NCI-H510A treated with DMSO at 0.1 percent for 48 hours (cell line): ENCODE data around the gene BRD3.

Source experiments
- DNase-seq: peaks from one replicate; lab custom pipeline; 2025; lab: John Stamatoyannopoulos, UW

Gene BRD3

DNA sequence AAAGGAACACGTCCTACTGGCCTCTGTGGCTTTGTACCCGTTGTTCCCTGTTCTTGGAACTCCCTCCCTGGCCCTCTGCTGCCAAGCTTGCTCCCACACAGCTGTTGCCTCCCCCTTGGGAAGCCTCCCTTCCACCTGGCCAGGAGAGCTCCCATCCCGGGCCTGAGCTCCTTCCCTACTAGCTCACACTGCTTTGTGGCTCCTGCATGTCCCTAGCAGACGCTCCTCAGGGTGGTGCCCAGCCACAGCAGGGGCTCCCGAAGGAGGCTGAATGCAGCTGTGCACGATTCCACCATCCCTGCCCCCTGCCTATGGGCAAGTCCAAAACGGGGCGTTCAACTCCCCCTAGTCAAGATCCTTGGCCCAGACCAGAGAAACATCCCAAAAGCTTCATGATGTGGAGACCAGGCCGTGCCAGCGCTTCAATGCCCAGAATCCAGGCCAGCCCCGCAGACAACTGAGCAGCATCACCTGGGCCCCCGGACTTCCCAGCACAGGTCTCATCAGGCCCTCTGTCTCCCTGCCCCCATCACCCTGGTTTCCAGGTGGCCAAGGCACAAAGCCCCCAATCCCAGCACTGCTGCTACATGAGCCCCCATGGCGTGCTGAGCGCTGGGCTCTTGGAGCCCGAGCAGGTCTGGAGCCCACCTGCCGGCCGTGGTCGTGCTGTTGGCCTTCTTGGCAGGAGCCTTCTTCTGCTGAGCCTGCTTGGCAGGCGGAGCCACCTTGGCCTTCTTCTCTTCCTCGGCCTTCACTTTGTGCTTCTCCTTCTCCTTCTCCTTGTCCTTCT is 28.2 kb downstream of the BRD3 start:
- DNase-seq: no peak

DNA sequence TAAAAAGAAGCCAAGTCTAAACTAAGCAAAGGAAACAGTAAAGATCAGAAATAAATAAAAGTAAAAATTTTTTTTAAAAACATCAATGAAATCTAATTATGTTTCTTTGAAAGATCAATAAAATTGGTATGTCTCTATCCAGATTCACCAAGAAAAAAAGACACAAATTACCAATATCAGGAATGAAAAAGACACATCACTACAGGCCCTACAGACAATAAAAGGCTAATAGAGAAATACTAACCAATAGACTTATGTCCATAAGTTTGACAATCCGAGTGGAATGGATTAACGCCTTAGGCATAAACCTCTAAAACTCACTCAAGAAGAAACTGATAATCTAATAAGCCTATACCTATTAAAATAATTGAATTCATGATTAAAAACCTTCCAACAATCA is 30.2 kb downstream of the BRD3 start:
- DNase-seq: no peak

DNA sequence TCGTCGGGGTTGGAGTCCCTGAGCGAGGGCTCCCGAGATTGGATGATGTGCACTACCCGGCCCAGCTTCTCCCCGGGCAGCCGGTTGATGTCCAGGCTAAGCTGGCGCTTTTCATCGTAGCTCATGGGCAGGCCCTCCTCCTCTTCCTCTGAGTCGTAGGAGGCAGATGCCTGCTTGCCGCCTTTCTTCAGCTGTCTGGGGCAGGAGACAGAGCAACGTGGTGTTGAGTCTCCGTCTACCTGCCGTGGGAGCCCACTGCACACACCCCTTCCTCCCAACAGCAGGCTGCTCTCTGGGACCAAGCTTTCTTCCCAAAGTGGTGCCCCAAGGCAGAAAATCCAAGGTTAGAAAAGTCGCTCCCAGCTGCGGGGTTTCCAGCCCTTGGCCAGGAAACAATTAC is 31.7 kb downstream of the BRD3 start:
- no peak for DNase-seq

DNA sequence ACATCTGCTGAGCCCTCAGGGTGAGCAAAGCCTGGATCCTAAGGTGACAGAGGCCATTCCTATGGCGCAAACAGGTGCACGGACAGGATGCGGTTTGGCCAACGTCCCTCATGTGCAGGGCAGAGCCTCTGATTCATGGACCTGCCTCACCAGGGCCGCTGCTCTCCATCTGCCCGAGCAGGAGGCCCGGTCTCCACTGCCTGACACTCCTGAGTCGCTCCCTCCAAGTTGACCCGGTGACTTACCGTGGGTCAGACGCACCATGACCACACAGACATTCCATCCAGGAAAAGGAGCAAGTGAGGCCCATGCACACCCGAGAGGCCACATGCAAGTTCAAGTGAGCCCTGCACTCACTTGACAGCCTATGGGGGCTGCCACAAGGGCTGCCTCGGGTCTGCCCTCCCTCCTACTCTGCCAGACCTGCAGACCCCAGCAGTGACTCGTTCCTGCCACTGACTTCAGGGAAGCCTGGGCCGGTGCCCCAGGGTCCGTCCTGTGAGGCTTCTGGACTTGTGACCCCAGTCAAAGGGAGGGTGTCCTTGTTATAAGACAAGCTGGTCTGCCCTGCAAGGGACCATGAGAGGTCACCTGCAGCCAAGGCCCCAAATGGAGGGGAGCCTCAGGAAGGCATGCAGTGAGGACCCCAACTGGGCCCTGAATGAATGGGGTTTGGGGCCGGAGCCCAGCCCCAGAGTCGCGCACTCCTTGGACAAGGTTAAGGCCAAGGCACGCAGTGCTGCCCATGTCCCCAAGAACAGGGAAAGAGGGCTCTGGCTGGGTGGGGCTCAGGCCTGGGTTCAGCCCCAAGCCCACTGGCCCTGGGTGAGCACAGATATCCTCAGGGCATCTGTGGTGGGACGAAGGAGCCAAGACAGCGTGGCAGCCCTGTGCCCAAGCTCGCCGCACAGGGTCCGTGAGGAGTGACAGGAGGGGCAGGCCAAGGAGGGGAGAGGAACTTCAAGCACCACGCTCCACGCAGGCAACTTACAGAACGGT is 32.5 kb downstream of the BRD3 start:
- DNase-seq: no peak

DNA sequence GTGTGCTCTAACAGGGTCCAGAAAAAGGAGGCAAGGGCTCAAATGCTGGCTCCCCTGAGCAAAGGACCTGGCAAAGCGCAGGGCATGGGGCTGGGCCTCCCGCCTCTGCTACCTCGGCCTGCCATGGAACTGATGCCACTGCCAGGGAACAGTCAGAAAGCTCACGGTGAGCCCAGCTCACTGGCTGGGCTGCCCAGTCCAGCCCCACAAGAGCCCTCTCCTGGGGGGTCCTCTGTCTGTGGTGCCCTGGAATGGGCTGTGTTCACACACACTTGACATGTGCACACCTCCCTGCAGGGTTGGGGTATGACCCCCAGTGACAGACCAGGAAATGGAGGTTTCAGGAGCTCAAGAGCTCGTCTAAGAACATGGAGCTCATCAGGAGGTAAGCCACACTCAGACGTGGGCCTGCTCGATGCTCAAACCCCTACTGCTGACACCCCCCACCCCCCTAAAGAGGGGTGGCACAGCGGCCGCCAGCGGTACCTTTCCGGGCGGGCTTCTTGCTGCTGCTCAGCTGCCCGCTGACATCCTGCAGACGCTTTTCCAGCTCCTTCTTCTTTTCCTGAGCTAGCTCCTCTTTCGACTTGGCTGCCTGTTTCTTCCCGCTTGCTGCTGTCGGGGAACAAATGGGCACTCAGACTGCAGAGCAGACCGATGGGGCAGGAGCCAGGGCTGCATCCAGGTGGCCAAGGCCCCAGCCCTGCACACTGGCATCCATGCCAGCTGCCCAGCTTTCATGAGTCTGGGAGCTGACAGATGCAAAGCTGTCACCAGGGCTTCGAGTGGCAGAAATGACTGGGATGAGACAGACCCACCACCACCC is 33.4 kb downstream of the BRD3 start:
- no peak for DNase-seq

DNA sequence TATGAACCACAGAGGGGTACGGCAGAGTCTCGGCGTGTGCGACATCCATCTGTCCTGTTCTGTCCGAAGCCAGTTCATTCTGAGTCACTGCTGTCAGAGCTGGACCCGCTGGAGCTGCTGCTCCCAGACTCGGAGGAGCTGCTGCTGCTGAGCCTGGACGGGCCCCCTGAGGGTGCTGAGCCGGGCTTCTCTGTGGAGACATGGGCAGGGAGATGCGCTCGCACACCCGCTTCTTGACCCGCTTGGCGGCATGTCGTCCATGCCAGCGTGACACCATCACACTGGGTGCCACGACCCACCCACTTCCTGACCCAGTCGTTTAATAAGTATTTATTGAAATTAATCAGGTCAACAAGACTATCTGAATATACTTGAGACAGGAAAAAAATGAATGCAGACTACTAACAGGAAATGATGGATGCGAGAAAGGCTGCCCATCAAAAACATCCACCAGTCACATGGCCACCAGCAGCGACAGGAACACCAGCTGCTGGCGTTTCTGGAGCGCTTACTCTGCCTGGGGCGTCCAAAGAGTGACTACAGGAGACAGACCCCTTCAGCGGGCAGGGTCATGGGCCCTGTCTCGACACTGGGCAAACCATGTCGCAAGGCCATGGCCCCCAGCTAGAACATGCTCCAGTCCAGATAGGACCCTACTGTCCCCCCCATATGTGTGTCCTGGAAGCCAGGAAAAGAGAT is 34.2 kb downstream of the BRD3 start:
- DNase-seq: no peak

DNA sequence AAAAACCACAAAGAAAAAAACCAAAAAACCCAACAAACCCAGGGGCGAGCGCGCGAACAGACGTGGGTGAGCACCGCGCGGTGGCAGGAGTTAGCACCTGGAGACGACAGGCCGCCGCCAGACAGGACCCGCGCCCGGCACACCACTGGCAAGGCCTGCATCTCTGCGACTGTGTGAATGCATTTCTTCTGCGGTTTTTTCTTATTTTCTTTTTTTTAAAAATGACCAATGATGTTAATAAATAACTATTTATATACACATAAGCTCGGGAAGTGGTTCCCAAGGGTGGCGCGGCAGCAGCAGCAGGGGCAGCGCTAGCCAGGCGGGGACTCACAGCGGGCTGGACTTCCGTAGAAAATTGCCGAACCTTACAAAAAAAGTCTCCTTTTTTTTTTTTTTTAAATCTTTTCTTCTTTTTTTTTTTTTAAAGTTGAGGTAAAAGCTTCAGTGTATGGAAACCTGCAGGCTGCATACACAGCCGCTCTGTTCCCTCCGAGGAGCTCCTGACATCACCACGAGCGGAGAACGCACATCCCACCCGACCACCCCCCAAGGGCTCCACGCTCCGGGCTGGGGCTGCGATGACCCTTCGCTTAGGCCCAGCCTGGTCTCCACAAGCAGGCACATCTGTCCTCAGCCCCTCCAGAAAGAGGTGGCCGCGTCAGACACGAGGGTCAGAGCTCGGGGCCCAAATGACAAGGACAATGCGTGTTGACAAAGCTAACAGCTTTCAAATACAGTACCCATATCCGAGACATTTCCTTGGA is 35.2 kb downstream of the BRD3 start:
- no peak for DNase-seq

DNA sequence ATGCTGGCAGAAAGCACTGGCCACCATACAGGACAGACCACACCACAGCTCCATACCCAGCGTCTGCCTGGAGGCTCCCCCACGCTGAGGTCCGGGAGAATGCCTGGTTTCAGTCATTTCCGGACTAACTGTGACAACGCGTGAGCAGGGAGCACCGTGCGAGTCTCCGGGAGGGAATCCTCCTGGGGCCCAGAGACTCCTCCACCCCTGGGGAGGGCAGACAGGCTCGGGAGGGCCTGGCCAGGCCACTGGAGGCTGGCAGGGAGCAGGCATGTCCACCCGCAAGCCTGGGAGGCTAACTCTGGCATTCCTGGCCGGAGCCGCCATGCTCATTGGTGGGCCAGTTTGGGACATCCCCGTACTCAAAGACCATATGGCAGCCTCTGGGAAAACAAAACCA is 36.0 kb downstream of the BRD3 start:
- DNase-seq: no peak

DNA sequence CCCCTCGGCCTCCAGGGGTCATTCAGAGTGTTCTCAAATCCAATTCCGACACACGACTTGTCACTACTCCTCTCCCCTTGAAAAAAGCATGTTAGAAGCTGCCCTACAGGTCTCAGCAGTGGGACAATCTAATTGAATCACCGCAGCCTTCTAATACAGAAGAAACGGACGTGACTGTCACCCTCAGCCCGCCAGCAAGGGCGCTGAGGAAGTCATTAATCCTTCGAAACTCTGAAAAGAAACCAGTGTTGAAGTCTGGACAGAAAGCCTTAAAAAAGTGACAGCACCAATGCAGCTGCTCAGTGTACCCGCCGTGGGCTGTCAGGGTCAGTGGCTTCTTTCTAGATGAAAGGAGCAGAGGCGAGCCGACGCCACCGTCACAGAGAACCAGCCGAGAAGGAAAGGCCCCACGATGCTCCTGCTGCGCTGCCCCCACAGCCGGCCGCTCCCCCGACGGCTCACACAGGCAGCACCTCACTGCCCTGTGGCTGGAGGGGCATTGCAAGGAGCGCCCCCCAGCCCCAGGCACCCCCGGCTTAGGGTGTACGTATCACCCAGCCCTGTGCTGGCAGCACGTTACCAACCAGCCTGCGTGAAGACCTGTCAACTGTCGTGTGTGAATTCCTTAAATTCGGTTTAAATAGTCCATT is 36.9 kb downstream of the BRD3 start:
- no peak for DNase-seq

DNA sequence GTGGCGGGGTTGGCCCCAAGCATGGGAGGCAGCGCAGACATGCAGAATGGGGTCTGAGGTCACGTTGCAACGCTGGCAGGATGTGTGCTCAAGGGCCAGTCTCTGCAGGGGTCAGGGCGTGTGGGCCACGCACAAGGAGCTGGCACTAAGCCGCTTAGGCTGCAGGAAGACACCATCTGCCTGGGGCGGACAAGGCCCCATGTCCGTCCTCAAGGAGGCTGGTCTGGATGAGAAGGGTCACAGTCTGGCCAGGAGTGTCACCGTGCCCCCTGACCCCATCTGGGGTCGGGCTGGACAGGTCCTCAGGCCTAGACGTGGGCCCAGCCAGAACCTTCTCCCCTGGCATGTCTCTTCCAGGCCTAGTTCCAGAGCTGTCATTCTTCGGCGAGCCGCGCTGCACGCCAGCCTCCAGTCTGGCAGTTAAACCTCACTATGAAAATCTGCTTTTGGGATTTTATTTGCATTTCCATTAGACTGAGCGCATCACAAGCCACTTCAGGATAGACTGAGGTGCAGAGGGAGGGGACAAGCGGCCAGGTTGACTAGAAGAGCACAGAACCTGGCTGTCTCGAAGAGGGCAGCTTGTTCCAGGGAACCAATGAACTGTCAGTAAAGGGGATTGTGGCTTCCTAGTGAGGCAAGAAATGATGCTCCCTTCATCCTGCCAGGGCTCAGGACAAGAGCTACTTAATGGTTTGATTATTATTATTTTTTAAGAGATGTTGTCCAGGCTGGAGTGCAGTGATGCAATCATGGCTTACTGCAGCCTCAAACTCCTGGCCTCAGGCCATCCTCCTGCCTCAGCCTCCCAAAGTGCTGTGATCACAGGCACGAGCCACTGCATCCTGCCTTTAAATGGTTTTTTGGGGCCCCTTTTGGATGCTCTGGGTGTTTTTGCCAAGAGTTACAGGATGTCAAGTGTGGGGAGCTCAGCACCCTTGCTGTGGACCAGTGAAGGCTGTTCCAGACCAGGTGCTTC is 38.3 kb downstream of the BRD3 start:
- no peak for DNase-seq

DNA sequence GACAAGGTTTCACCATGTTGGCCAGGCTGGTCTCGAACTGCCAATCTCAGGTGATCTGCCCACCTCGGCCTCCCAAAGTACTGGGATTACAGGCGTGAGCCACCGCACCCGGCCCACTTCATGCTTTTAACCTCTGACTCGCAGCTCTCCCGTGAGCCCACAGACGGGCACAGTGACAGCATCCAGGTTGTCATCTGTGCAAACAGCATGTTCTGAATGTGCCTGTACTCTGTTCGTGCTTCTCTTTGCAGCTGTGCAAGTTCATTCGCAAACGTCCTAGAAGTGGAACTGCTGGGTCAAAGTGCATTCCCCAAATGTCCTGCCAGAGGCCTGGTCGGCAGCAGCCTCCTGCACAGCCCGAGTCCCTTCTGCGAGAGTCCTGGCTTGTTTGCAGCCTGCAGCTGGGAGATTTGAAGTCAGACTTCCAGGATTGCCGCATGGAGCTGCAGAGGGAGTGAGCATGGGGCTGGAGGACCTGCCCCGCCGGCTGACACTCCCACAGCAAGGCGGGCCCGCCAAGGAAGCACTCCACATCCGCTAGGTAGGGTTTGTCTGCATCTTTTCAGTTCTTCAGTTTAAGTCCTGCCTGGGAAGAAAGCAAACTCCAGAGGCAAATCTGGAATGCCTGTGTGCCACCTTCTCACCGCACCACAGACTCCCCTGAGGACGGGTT is 39.1 kb downstream of the BRD3 start:
- no peak for DNase-seq

DNA sequence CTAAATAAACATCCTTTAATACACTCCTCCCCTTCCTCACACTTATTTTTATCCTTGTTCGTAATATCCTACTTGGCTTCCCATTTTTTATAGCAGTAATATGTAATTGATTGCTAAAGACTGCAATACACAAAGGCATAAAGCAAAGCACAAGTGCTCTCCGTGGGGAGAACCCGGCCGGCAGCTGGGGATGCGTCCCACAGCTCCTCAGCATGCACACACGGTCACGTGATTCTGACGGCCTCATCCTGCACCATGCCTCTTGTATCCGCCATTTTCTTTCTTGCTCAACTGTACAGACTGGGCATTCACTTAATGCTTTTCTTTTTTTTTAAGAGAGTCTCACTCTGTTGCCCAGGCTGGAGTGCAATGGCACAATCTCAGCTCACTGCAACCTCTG is 39.8 kb downstream of the BRD3 start:
- DNase-seq: no peak

DNA sequence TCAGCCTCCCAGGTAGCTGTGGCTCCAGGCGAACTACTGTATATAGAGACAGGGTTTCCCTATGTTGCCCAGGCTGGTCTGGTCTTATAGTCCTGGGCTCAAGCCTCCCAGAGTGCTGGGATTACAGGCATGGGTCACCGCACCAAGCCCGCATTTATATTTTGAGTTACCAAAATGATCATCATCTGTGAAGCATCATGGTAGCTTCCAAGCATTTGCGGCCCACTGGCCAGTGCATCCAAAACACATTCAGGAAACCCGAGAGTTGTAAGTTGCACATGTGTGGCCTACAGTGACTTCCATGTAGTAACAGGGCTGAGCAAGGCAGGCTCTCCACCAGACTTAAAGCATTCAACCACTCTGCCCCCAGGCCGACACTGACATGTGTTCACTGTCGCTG is 40.3 kb downstream of the BRD3 start:
- no peak for DNase-seq

DNA sequence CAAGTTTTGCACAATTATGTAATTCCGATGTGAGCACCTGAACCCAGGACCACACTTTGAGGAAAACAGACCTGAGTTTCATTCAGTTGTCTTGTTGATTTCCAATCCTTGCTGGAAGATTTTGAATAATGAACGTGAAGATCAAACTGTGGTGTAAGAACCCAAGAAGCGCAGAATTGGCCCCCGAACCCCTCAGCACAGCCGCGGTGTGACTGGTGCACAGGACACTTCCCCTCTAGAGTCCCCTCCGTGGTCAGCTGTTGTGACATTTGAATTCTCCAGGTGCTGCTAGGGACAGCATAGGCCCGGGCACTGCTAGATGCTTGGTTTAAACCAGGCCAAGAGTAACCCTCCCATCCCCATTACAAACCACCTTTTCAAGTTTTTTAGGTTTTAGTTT is 40.8 kb downstream of the BRD3 start:
- DNase-seq: no peak

DNA sequence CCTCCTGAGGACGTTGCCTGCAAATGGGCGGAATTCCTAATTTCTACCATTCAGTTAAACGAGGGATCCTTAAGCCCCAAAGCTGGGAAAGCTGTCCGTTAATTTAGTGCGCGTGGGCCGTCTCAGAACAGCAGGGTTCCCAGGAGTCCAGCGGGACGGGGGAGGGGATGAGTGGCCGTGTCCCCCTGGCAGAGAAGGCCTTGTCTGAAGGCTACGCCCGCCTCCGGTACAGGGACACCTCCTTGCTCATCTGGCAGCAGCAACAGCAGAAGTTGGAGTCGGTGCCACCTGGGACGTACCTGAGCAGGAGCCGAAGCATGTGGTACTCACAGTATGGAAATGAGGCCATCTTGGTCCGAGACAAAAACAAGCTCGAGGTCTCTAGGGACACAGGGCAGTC is 41.2 kb downstream of the BRD3 start:
- no peak for DNase-seq

DNA sequence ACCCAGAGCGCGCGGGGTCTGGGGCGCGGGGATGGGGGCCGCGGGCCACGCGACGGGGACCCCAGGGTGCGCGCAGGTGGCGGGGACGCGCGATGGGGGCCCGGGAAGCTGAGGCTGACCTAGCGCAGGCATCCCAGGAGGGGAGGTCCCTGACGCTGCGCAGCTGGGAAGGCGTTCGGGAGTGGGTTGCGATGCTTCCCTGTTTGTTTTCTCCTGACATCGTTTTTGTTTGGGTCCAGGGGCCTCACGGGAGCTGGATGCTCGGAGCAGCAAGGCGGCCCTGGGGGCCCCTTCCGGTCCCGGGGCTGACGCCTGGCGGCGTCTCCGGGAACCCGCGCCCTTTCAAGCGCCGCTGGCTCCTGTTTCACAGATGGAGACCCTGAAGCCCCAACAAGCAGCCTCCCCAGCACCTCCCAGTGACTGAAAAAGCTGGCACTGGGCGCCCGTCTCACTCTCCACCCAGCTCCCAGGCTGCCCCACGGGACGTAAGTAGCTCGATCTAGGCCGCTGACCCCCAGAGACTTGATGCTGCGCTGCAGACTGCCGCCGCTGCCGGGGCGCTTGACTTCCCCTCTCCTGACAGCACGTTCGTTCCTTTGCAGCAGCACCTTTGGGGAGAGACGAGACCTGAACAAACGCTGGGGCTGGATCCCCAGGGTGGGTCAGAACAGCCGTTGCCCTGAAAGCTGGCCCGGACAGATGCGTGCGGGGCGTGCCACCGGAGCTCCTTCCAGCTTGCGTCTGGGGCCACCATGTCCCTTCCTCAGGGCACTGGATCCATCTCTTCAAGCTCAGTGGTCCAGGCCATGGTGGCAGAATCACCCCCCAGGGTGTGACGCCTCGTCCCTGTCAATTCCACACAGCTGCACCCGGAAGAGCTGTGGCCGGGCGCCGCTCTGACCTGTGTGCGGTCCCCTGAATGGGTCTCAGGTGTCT is 42.0 kb downstream of the BRD3 start:
- DNase-seq: peak; percentile 30

DNA sequence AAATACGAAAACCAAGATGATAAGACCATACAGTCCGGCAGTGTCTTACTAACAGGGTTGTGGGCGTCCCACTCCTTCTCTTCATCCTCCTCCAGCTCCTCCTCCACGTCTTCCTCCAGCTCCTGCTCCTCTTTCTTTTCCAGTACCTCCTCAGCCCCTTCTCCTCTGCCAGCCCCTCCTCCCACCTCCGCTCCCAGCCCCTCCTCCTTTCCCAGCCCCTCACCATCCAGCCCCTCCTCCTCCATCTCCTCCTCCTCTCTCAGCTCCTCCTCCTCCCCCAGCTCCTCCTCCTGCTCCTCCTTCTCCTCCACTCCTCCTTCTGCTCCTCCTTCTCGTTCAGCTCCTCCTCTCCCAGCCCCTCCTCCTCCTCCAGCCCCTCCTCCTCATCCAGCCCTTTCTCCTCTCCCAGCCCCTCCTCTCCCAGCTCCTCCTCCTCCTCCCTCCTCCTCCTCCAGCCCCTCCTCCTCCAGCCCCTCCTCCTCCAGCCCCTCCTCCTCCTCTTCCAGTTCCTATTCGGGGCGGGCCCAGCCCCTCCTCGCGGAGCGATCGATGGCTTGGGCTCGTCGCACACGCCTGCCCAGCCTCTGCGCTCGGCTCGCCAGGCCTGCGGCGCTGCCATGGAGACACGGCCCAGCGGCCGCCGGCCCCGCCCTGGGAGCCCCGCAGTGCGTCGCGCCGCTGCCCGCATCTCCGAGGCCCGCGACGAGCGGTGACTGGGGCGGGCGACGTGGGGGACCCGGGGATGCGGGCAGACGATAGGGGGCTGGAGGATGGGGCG is 42.8 kb downstream of the BRD3 start, which contains the start of gene BRD3OS:
Gene BRD3OS (plus strand): TSS at position 654 of the 778 bp plus-strand sequence. CDS start 1,267 bp downstream, outside the sequence.
- peak; percentile 70 for DNase-seq
